H1 (cell line): Measurements from ENCODE around the gene TEX26. TPM values are rescaled to one million over a fixed set of nuclear protein-coding genes. Genes with fewer than 3 reads are reported as not detected.

Source experiments
- polyA plus RNA-seq, 7 experiments: library from polyadenylated mRNA; depleted of rRNA in 3 of 7; stranded (reverse) in 5 of 7; unstranded in 2 of 7; fragments of >200 nt in 5 of 7; fragments of 200-250 nt in 2 of 7; gene quantifications; 1 replicate in 5 of 7; 2 replicates in 1 of 7; 4 replicates in 1 of 7; pipeline versions ENCODE4 v1.2.1 to v1.2.3, GENCODE V29; 2011 to 2013; ENCODE audit warnings: missing spikeins in 2 of 7, mixed read lengths in 2 of 7
- total RNA-seq: library from RNA; stranded (reverse); fragmentation: NEBNext Ultra II Directional; extraction: Animal tissue kit (Norgen Biotek cat#: 25700); gene quantifications from 2 replicates; pipeline ENCODE4 v1.2.1, GENCODE V29; 2021

The TEX26 gene
- total and polyA plus RNA-seq, 2 of the 8 experiments (the other 6 are each of a cell fraction or from before 2014, with no cell fraction given) = not detected

Other genes with a start within 250 kb of the TEX26 start
- not detected in 2 replicates for gene ALOX5AP, start 197.1 kb upstream of the TEX26 start, total RNA-seq
- not detected in 2 replicates for gene ALOX5AP, start 197.1 kb upstream of the TEX26 start, polyA plus RNA-seq (2011; rRNA removed)
- gene MEDAG, start 26.4 kb upstream of the TEX26 start, total RNA-seq = 1.6 and 2.1 TPM in 2 replicates
- 2.4 and 3.1 TPM in 2 replicates for gene MEDAG, start 26.4 kb upstream of the TEX26 start, polyA plus RNA-seq (2011; rRNA removed)
- gene HSPH1, start 229.2 kb downstream of the TEX26 start, total RNA-seq = 131 and 145 TPM in 2 replicates
- 11.0 and 14.2 TPM in 2 replicates for gene HSPH1, start 229.2 kb downstream of the TEX26 start, polyA plus RNA-seq (2011; rRNA removed)